ENCODE data around the gene PPM1B. TPM values are rescaled to one million over a fixed set of nuclear protein-coding genes. Genes with fewer than 3 reads are reported as not detected.

Gene PPM1B
- total RNA-seq, 4 donors from 2014 or later, result 36.6 to 71.4 (median 45.1) TPM

DNA sequence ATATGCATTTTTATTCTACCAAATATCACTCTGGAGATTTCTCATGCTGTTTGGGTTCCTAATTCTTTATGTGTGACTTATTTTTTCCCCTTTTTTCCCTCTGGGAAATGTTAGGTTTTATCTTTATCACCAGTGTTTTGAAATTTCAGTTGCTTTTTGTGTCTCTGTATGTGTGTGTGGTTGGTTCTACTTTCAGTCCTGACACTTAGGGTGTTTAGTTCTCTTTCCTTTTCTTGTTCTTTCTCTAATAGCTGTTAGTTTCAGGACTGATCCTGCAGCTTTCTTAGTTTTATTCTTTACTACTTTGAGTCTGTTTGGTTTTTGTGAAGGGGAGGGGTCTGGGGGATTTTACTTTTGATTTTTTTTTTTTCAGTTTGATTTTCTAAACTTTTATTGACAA, 23.1 kb downstream of the PPM1B start:
- intact Hi-C loops (cut with DNase I), result no loop called here
- no peak for TF ChIP-seq POLR2A (IDR thresholded peaks at IDR 0.05)
- TF ChIP-seq, protein P1, sequence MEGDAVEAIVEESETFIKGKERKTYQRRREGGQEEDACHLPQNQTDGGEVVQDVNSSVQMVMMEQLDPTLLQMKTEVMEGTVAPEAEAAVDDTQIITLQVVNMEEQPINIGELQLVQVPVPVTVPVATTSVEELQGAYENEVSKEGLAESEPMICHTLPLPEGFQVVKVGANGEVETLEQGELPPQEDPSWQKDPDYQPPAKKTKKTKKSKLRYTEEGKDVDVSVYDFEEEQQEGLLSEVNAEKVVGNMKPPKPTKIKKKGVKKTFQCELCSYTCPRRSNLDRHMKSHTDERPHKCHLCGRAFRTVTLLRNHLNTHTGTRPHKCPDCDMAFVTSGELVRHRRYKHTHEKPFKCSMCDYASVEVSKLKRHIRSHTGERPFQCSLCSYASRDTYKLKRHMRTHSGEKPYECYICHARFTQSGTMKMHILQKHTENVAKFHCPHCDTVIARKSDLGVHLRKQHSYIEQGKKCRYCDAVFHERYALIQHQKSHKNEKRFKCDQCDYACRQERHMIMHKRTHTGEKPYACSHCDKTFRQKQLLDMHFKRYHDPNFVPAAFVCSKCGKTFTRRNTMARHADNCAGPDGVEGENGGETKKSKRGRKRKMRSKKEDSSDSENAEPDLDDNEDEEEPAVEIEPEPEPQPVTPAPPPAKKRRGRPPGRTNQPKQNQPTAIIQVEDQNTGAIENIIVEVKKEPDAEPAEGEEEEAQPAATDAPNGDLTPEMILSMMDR (IDR thresholded peaks at IDR 0.05), result no peak
- Histone ChIP-seq H3K4me1 (no peaks in the 10 kb centered on the region), H3K36me3 (no peaks in the 10 kb centered on the region), H3K27ac (no peak overlapping the region), H3K27me3 (no peaks in the 10 kb centered on the region), H3K4me3 (replicated peaks in 1 of 3) (no peak overlapping the region), H3K9me3 (no peaks in the 10 kb centered on the region)
- no peak for DNase-seq

DNA sequence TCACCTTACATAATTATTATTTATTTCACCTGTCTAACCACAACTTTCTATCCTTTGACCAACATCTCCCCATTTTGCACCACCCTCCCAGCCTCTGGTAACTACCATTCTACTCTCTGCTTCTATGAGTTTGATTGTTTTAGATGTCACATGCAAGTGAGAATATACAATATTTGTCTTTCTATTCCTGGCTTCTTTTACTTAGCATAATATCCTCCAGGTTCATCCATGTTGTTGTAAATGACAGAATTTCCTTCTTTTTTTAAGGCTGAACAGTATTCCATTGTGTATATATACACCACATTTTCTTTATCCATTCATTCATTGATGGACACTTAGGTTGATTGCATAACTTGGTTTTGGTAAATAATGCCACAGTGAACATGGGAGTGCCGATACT, 24.0 kb downstream of the PPM1B start:
- intact Hi-C loops (cut with DNase I), result no loop called here
- no peak overlapping the region for H3K4me3 ChIP-seq (replicated peaks in 1 of 3)
- H3K36me3 ChIP-seq, result no peaks in the 10 kb centered on the region
- WGBS, 2 donors, result 91 to 93% methylated on average over 1 of the region's 1 CpG
- no peaks in the 10 kb centered on the region for H3K9me3 ChIP-seq
- H3K4me1 ChIP-seq, result no peaks in the 10 kb centered on the region
- no peak overlapping the region for H3K27ac ChIP-seq
- DNase-seq, result no peak
- H3K27me3 ChIP-seq, result no peaks in the 10 kb centered on the region
- TF ChIP-seq, protein P1 (IDR thresholded peaks at IDR 0.05), result no peak

DNA sequence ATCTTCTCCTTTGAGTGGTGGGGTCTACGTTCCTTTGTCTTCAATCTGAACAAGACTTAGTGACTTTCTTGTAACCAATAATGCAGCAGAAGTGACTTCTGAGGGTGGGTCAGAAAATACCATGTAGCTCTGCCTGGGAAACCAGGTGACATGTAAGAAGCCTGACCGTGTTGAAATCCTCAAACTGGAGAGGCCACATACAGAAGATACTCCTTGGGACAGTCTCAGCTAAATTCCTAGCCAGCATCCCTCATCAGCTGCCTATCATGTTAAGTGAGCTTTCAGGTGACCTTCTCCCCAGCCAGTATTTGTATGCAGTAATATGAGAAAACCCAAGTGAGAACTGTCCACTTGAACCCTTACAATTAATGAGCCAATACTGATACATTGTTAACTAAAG, 27.0 kb downstream of the PPM1B start:
- intact Hi-C loops (cut with DNase I), result no loop called here
- H3K4me3 ChIP-seq (replicated peaks in 1 of 3), result no peak overlapping the region
- no peak for DNase-seq
- WGBS, 2 donors, result 97% methylated on average over 2 of the region's 2 CpGs
- H3K27ac ChIP-seq, result no peak overlapping the region
- H3K9me3 ChIP-seq, result no peaks in the 10 kb centered on the region
- H3K4me1 ChIP-seq, result no peaks in the 10 kb centered on the region
- no peaks in the 10 kb centered on the region for H3K27me3 ChIP-seq
- TF ChIP-seq, protein P1 (IDR thresholded peaks at IDR 0.05), result no peak
- TF ChIP-seq POLR2A (IDR thresholded peaks at IDR 0.05), result no peak
- no peaks in the 10 kb centered on the region for H3K36me3 ChIP-seq

DNA sequence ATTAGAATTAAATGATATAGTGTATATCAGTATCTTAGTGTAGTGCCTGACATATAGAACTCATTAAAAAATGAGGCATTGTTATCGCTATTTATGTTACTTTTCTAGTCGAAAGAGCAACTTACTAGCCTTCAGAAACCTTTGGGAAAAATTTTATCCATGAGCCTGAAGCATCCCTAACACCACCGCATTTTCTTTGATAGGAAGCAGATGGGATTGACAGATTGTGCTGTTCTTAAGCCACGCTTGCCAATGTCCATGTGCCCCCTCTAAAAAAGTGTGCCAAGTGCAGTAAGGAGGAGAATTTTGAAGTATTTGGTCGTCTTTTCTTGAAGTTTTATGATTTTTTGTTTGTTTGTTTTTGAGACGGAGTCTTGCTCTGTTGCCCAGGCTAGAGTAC, 29.1 kb downstream of the PPM1B start:
- intact Hi-C loops (cut with DNase I), result no loop called here
- Histone ChIP-seq H3K27me3 (no peaks in the 10 kb centered on the region), H3K36me3 (no peaks in the 10 kb centered on the region), H3K4me1 (peaks cover 3 to 10% of the 10 kb centered on the region in 2 donors), H3K9me3 (no peaks in the 10 kb centered on the region), H3K27ac (no peak overlapping the region), H3K4me3 (replicated peaks in 1 of 3) (no peak overlapping the region)
- WGBS, 2 donors, result 94 to 95% methylated on average over 6 of the region's 6 CpGs
- TF ChIP-seq POLR2A (IDR thresholded peaks at IDR 0.05), result no peak
- TF ChIP-seq, protein P1 (IDR thresholded peaks at IDR 0.05), result no peak
- no peak for DNase-seq

DNA sequence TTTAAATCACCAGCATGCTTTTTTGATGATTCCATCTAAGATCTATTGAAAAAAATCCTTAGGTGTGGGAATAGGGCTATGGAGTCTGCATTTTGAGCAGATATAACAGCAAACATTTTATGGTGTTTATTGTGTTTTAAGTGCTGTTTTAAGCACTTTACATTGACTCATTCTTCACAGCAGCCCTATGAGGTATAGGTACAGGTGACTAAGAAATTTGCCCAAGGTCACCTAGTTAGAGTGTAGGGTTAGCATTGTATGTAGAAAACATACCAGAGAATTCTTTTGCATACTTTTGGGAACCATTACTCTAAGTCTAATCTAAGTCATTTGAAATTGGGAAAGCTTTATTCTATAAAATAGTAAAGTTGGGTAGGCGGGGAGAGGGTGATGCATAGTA, 31.3 kb downstream of the PPM1B start:
- no peaks in the 10 kb centered on the region for H3K27me3 ChIP-seq
- WGBS, 2 donors, result 92 to 100% methylated on average over 1 of the region's 1 CpG
- no peaks in the 10 kb centered on the region for H3K36me3 ChIP-seq
- H3K4me3 ChIP-seq (replicated peaks in 1 of 3), result no peak overlapping the region
- no peaks in the 10 kb centered on the region for H3K9me3 ChIP-seq
- TF ChIP-seq, protein P1 (IDR thresholded peaks at IDR 0.05), result no peak
- TF ChIP-seq POLR2A (IDR thresholded peaks at IDR 0.05), result no peak
- intact Hi-C loops (cut with DNase I), result no loop called here
- H3K4me1 ChIP-seq, result peaks cover 3 to 10% of the 10 kb centered on the region in 2 donors
- DNase-seq, result no peak
- H3K27ac ChIP-seq, result no peak overlapping the region

Measured in thyroid gland (tissue), 4 donors.